GM08714 (cell line): ENCODE results near the gene RGL4.
A peak's percentile ranks its signal among the peaks of the same experiment; 100 is the strongest.

Experiments used
- H3K4me3 ChIP-seq: fragments of 200-500 bp; sonication (Bioruptor generic); 2 replicates; pipeline ENCODE4 v1.5.1; 2014; ENCODE audit warnings: mild to moderate bottlenecking, low read length, inconsistent platforms
- ZNF274 ChIP-seq: IDR thresholded peaks from 2 replicates; pipeline ENCODE4 v1.6.1; 2012; ENCODE audit warnings: mild to moderate bottlenecking, low read depth, low read length

Gene RGL4

DNA sequence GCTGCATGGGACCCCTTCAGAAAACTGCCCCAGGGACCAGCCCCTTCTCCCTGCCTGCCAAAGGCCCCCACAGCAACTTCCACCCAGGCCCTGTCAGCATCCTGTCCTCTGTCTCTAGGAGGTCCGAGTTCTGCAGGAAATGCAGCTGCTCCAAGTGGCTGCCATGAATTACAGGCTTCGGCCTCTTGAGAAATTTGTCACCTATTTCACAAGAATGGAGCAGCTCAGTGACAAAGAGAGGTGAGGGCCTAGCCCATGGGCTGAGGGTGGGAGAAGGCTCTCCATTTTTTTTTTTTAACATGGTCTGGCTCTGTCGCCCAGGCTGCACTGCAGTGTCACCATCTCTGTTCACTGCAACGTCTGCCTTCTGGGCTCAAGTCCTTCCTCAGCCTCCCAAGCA is 7.3 kb downstream of the RGL4 start:
- TF ChIP-seq ZNF274, result no peak

DNA sequence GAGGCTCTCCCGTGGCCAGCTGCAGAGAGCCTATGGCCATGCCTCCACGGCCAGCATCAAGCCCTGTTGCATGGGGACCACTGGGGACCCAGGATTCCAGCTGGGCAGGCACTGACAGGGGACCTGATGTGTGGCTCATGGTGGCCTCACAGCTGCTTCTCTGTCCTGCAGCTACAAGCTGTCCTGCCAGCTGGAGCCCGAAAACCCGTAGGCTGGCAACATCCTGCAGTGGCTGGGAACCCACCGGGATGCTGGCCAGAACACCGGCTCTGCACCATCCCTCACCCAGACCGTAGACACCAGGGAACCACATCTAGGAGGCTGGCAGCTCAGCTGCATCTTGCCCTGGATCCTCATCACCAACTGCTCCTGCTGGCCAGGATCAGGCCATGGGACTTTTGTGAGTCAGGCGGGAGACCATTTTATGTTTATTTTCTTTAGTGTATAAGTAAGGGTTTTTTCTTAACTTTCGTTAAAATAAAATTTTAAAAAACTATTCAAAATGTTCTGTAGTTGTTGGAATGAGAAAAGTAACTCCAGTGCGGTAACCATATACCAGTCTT is 7.9 kb downstream of the RGL4 start:
- TF ChIP-seq ZNF274, result no peak
- no peak overlapping the region for H3K4me3 ChIP-seq

More for the DNA sequence above, 7.3 kb downstream of the RGL4 start:
- H3K4me3 ChIP-seq, result no peak overlapping the region

DNA sequence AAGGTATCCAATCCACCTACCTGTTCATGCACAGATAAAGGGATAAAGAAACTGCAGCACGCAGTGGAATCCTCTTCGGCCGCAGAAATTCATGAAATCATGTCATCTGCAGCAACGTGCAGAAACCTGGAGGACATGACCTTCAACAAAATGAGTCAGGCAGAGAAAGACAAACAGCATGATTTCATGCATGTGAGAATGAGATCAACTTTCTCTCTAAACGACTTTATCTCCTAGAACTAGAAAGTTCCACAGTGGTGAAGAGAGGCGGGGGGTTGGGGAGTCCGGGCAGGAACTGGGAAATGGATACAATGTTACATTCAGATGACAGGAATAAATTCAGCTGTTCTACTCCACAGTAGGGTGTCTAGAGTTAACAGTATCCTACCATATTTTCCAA is 9.9 kb downstream of the RGL4 start:
- no peak for TF ChIP-seq ZNF274
- H3K4me3 ChIP-seq, result no peak overlapping the region

DNA sequence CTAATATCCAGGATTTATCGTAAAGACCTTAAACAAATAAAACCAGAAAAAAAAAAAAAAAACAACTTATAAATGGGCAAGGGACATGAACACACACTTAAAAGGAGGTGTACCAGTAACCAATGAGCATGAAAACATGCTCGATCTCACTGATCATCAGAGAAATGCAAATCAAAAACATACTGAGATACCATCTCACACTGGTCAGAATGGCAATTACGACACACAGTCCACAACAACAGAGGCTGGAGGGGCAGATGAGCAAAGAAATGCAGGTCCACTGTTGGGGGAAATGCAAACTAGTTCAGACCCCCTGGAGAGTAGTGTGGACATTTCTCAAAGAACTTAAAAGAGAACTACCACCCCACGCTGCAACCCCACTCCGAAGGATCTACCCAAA is 13.2 kb downstream of the RGL4 start:
- TF ChIP-seq ZNF274, result no peak
- no peak overlapping the region for H3K4me3 ChIP-seq

DNA sequence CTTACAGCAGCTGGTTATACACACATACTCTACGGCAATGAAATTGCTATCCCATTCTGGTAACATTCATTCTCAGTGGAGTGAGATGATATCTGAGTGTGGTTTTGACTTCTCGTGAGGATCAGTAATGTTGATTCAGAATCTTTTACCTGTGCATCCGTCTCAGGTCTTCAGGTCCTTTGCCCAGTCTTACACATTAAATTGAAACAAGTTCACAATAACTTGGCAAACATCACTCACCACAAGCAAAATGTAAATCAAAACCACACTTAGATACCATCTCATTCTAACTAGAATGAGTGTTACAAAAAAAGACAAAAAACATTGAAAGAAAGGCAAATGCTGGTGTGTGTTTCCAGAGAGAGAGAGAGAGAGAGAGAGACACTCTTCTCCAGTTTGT is 14.0 kb downstream of the RGL4 start:
- no peak for TF ChIP-seq ZNF274
- no peak overlapping the region for H3K4me3 ChIP-seq

DNA sequence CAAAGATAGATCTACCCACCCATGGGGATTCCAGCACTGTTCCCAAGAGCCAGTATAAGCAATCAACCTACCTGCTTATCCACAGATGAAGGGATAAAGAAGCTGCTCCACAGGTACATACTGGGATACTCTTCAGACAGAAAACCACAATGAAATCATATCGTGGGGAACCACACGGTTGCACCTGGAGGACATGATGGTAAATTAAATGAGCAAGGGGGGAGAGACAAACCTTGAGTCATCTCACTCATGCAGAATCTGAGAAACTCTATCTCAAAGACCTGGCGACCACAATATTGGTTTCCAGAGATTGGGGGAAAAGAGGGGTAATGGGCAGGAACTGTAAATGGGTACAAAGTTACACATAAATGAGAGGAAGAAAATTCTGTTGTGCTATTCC is 14.5 kb downstream of the RGL4 start:
- no peak overlapping the region for H3K4me3 ChIP-seq
- TF ChIP-seq ZNF274, result no peak

DNA sequence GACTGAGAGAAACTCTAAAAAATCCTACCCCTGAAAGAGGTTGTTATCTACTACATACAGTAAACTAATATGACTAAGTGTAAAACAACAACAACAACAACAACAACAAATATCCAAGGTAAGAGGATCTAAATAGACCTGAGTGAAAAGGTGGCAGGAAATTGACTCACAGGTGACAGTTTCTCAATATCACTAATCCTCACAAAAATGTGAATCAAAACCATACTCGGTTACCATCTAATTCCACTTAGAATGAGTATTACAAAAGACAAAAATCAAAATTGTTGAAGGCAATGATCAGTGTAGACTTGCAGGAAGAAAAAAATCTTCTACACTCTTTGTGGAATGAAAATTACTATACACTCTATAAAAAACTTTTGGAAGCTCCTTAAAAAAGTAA is 17.5 kb downstream of the RGL4 start:
- TF ChIP-seq ZNF274, result no peak
- H3K4me3 ChIP-seq, result no peak overlapping the region

DNA sequence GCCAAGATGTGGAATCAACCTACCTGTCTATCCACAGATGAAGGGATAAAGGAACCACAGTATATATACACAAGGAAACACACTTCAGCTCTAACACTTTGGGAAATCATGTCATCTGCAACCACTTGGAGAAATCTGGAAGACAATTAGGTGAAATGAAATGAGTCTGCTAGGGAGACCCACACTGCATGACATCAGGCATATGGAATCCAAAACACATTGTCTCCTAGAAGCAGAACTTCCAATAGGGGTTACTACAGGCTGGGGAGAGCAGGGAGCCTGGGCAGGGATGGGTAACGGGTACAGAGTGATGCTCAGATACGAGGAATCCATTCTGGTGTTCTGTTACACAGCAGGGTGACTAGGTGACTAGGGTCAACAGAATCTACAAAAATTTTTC is 18.3 kb downstream of the RGL4 start:
- TF ChIP-seq ZNF274, result no peak
- H3K4me3 ChIP-seq, result no peak overlapping the region

DNA sequence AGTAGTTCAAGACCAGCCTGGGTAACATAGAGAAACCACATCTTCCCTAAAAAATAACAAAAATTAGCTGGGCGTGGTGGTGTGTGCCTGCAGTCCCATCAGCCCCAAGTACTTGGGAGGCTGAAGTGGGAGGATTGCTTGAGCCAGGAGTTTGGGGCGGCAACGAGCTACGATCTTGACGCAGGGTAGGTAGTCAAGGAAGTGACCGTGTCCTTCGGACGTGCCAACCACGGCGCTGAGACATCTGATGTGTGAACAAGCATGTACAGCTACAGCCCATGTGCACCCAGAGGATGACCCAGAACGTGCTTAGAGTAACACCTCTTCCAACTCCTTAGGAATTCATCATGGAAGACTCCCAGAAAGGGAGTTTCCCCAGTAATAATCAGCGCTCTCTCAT is 21.4 kb downstream of the RGL4 start:
- H3K4me3 ChIP-seq, result no peak overlapping the region
- no peak for TF ChIP-seq ZNF274

DNA sequence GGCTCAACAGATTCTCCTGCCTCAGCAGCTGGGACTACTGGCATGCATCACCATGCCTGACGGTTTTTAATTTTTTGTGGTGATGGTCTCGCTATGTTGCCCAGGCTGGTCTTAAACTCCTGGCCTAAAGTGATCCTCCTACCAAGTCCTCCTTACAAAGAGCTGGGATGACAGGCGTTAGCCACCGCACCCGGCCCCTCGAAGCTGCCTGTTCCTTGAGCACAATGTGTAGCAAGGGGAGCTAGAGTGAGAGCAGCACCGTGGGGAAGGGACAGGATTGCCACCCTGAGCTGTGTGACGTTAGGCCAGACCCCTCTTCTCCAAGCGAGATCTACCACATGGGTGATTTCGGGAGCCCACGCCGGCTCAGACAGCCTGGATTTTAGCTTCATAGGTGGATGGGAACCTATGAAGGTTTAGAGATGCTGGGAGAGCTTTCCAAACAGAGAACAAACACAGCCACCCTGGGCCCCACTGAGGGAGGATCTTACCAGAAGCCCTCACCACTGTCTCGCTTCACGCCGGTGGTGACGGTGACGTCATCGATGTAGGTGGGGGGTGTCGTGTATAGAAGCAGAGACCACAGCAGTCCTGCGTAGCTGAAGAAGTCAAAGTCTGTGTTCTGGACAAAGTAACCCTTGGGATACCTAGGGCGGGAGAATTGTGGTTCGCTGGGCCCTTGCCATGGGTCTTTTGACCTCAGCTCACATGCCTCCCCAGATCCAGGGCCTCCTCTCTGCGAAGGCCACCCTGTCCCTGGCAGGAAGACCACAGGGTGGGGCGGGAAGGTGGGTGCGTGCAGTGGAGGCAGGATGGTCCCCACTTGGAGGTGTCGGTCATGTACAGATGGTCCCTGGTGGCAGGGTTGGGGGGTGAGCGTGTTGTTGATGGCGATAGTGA is 23.1 kb downstream of the RGL4 start:
- TF ChIP-seq ZNF274, result no peak
- no peak overlapping the region for H3K4me3 ChIP-seq

DNA sequence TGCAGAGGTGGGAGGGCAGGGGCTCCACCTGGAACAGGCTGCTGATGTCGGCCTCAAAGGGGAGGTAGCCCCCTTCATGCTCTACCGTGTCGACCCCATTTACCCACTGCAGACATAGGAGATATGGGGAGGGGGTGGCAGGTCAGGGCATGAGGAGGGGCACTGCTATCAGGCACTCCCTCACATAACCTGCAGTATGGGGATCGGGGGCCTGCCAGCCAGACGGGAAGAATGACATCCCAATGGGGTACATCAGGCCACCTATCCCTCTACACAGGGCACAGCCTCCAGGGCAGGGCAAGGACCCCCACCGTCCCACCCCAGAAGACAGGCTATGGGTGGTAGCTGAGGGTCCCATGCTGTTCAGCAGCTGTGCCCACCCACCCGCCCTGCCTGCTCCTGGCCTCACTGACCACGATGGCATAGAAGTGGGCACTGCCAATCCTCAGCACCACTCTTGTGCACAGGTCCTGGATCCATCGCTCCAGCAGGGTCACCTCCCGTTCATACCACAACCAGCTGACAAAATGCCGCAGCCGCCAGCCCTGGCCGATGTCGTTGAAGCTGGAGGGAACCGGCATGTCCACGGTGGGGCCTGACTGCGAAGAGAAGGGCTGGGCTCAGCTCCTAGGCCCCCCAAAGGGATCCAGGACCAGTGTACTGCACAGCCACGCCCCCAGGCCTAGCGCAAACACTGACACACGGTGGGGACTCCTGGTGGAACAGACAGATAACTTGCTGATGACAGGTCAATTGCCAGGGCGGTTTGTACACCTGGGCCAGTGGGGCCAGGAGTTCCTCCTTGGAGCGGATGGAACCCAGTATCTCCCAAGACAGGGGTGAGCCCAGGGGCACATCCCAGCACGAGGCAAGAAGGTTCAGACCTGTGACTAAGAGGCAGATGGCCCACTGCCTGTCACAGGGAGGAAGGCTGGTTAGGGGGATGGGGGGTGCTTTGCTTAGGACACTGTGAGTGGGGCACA is 24.1 kb downstream of the RGL4 start:
- no peak overlapping the region for H3K4me3 ChIP-seq

DNA sequence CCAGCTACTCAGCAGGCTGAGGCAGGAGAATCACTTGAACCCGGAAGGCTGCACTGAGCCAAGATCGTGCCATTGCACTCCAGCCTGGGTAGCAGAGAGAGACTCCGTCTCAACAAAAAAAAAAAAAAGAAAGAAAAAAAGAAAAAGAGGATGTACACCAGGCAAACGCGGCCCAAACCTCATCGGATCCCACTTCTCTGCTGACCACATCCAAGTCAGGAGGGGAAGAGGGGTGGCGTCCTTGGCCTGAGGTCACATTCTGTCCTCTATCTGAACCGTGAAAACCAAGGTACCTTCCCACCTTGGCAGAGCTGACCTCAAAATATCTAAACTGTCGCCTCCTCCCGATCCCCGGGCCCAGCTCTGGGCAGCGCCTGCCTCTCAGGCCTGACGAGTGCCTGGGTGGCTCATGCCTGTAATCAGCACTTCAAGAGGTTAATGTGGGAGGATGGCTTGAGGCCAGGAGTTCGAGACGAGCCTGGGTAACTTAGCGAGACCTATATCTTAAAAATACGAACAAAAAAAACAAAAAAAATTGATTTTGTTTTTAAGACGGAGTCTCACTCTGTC is 25.1 kb downstream of the RGL4 start:
- no peak for TF ChIP-seq ZNF274

More for the DNA sequence above, 24.1 kb downstream of the RGL4 start:
- TF ChIP-seq ZNF274, result no peak

DNA sequence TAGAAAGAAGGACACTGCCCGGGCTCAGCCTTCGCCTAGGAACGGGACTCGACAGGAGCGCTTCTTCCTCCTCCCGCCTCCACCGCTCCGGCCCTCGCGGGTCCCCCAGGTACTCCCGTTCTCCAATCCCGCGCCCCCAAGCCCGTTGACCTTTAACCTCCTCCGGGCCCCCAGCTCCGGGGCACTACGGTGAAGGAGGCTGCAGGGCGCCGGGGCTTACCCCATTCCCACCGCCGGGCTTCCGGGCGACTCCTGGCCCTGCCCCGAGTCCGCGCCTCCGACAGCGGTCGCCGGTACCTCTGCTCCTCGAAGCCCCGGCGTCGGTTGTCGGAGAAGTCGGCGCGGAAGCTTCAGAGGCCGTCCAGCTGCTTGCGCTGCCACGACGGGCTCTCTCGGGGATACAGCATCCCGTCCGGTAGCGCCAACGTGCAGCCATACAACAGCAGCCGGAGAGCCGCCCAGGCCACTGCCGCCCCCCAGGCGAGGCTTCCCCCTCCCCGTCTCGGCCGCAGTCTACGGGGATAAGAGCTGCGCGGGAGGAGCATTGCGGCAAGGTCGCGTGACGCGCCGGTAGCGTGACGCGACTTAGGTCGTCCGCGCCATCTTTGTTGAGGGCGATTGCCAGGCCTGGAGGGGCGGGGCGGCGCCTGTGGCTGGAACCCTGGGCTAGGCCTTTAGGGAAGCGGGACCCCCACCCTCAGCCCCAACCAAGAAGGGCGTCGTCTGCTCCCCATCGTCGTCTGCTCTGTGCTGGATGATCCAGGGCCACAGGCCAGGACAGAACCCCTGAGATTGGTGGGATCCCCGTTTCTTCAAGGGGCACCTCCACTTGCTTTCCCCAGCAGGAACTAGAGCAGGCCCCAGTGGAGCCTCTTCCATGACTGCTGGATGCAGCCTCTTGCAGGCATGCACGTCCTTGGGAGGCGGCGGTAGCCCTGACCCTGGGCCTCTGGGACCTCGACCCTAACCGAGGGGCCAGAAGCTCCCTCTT is 26.3 kb downstream of the RGL4 start:
- TF ChIP-seq ZNF274, result no peak
- H3K4me3 ChIP-seq, result peak overlapping the region; percentile 76

More for the DNA sequence above, 25.1 kb downstream of the RGL4 start:
- peak overlapping the region; percentile 76; the same call in 1 of the 2 replicates for H3K4me3 ChIP-seq
